DND-41 (cell line): ENCODE measurements around the gene AURKB.

Experiments used
- ATAC-seq: fragments of 200-7000 bp; cut with Tn5 transposase; 3 replicates; pipeline ENCODE4 v1.9.1; 2021; ENCODE audit warnings: low read depth; ENCODE audit not compliant: insufficient read depth
- DNase-seq: peaks from one replicate; pipeline ENCODE4 v3.0.0-alpha.2; 2020
- H2AFZ ChIP-seq: 2 replicates; pipeline ENCODE4 v1.6.0; 2012; ENCODE audit warnings: low read depth, low read length
- H3K27ac ChIP-seq: 2 replicates; pipeline ENCODE4 v1.5.1; 2012; ENCODE audit warnings: low read length, inconsistent platforms
- H3K27me3 ChIP-seq: fragments of 200-600 bp; sonication (generic); 2 replicates; pipeline ENCODE4 v1.6.0; 2012; ENCODE audit warnings: low read length, mild to moderate bottlenecking, inconsistent platforms; ENCODE audit not compliant: insufficient read depth, poor library complexity
- H3K36me3 ChIP-seq: 2 replicates; pipeline ENCODE4 v1.5.1; 2012; ENCODE audit warnings: low read length, inconsistent platforms; ENCODE audit not compliant: insufficient read depth
- H3K4me1 ChIP-seq: 2 replicates; pipeline ENCODE4 v1.5.1; 2012; ENCODE audit warnings: mild to moderate bottlenecking, low read length; ENCODE audit not compliant: insufficient read depth
- H3K4me2 ChIP-seq: 2 replicates; pipeline ENCODE4 v1.6.0; 2012; ENCODE audit warnings: mild to moderate bottlenecking, moderate library complexity, low read length, inconsistent platforms; ENCODE audit not compliant: insufficient read depth
- H3K4me3 ChIP-seq, 2 experiments: fragments of 200-600 bp in 1 of 2; shearing (Covaris generic) in 1 of 2; 2 replicates each; pipeline ENCODE4 v1.5.1; 2012 to 2016; ENCODE audit warnings: inconsistent platforms in 2 of 2, low read length in 2 of 2, mild to moderate bottlenecking in 2 of 2, low read depth in 1 of 2, moderate library complexity in 1 of 2
- H3K79me2 ChIP-seq: 2 replicates; pipeline ENCODE4 v1.6.0; 2012; ENCODE audit warnings: low read length, inconsistent platforms; ENCODE audit not compliant: insufficient read depth
- H3K9ac ChIP-seq: 2 replicates; pipeline ENCODE4 v1.6.0; 2012; ENCODE audit warnings: low read depth, mild to moderate bottlenecking, inconsistent platforms, low read length, moderate library complexity
- H3K9me3 ChIP-seq: 2 replicates; pipeline ENCODE4 v1.5.1; 2012; ENCODE audit warnings: low read length, moderate library complexity, mild to moderate bottlenecking, inconsistent platforms; ENCODE audit not compliant: insufficient read depth, severe bottlenecking
- H4K20me1 ChIP-seq: 2 replicates; pipeline ENCODE4 v1.6.0; 2012; ENCODE audit warnings: low read length; ENCODE audit not compliant: insufficient read depth
- CTCF ChIP-seq: IDR thresholded peaks from 2 replicates; pipeline ENCODE4 v1.5.1; 2012; ENCODE audit warnings: borderline replicate concordance, low read length, moderate library complexity, mild to moderate bottlenecking; ENCODE audit not compliant: poor library complexity, severe bottlenecking; ENCODE audit errors: extremely low read depth
- EZH2 ChIP-seq: IDR thresholded peaks from 3 replicates; pipeline ENCODE4 v1.6.1; 2012; ENCODE audit warnings: borderline replicate concordance, low read depth, mild to moderate bottlenecking, moderate library complexity, low read length, inconsistent platforms; ENCODE audit not compliant: severe bottlenecking

AURKB gene

GRCh38 chr17:8189711-8190477, 20.5 kb downstream of the AURKB start, which contains the start of gene BORCS6:
Gene BORCS6, minus strand, starts transcription at chr17:8190180. Its CDS starts 40 bp downstream, at chr17:8190140.
- peak; percentile 76 for ATAC-seq
- peak; percentile 98 for DNase-seq
- H3K36me3 ChIP-seq, result no peaks in the 10 kb centered on the region; the same call in 1 of the 2 replicates
- no peaks in the 10 kb centered on the region for H3K27me3 ChIP-seq
- H2AFZ ChIP-seq, result peak within 1 kb of the TSS; percentile 77
- peaks cover 13% of the 10 kb centered on the region for H4K20me1 ChIP-seq
- H3K27ac ChIP-seq, result peak within 1 kb of the TSS; percentile 99
- peaks cover 17% of the 10 kb centered on the region for H3K79me2 ChIP-seq
- H3K9ac ChIP-seq, result peak within 1 kb of the TSS; percentile 70
- peak within 1 kb of the TSS; percentile 91 for H3K4me2 ChIP-seq
- H3K9me3 ChIP-seq, result no peaks in the 10 kb centered on the region
- peak within 1 kb of the TSS; percentile 70 to 80 for H3K4me3 ChIP-seq
- peaks cover 72% of the 10 kb centered on the region for H3K4me1 ChIP-seq
- TF ChIP-seq EZH2, result no peak
- no peak for TF ChIP-seq CTCF

GRCh38 chr17:8189041-8189710, 21.2 kb downstream of the AURKB start:
- H3K27ac ChIP-seq, result peak overlapping the region; percentile 99
- H3K36me3 ChIP-seq, result no peaks in the 10 kb centered on the region; the same call in 1 of the 2 replicates
- peak overlapping the region; percentile 70 to 80; a peak in 3 of 4 replicates for H3K4me3 ChIP-seq
- H2AFZ ChIP-seq, result peak overlapping the region; percentile 77
- peak overlapping the region; percentile 91 for H3K4me2 ChIP-seq
- H3K9me3 ChIP-seq, result no peaks in the 10 kb centered on the region
- H3K9ac ChIP-seq, result peak overlapping the region; percentile 70
- no peaks in the 10 kb centered on the region for H3K27me3 ChIP-seq
- DNase-seq, result peak; percentile 27
- no peak for ATAC-seq
- peaks cover 17% of the 10 kb centered on the region for H3K79me2 ChIP-seq
- peaks cover 76% of the 10 kb centered on the region for H3K4me1 ChIP-seq
- TF ChIP-seq CTCF (no peak), EZH2 (no peak)
- H4K20me1 ChIP-seq, result peaks cover 13% of the 10 kb centered on the region

GRCh38 chr17:8188263-8188839, 22.0 kb downstream of the AURKB start:
- H3K36me3 ChIP-seq, result no peaks in the 10 kb centered on the region; the same call in 1 of the 2 replicates
- peaks cover 13% of the 10 kb centered on the region for H4K20me1 ChIP-seq
- TF ChIP-seq CTCF, result no peak
- TF ChIP-seq EZH2, result no peak
- no peak for ATAC-seq
- no peak overlapping the region for H2AFZ ChIP-seq
- H3K9me3 ChIP-seq, result no peaks in the 10 kb centered on the region
- peaks cover 17% of the 10 kb centered on the region for H3K79me2 ChIP-seq
- DNase-seq, result peak; percentile 26
- H3K27ac ChIP-seq, result peak overlapping the region; percentile 99
- peak overlapping the region; percentile 70 for H3K9ac ChIP-seq
- peak overlapping the region; percentile 91 for H3K4me2 ChIP-seq
- peaks cover 75% of the 10 kb centered on the region for H3K4me1 ChIP-seq
- H3K4me3 ChIP-seq, result peak overlapping the region; percentile 70 to 80; a peak in 3 of 4 replicates
- H3K27me3 ChIP-seq, result no peaks in the 10 kb centered on the region
